GM18505 (cell line): ENCODE data around the gene ZNF230.

ENCODE experiments used
- ATAC-seq: cut with Tn5 transposase; IDR thresholded peaks from one replicate; pipeline ENCODE4 v1.9.1; 2021; ENCODE audit not compliant: unreplicated experiment
- POLR2A ChIP-seq: IDR thresholded peaks from 4 replicates; pipeline ENCODE4 v1.6.1; 2011; ENCODE audit warnings: borderline replicate concordance; ENCODE audit not compliant: insufficient read depth, insufficient read length; ENCODE audit errors: extremely low read depth

Gene ZNF230

GRCh38 chr19:44002566-44003460, at the start of gene ZNF230:
ZNF230 (plus strand) TSS chr19:44002957; CDS start chr19:44007079, 4,122 bp downstream.
- TF ChIP-seq POLR2A, result peak; percentile 78

GRCh38 chr19:43956827-43957226, 45.9 kb upstream of the ZNF230 start:
- no peak for ATAC-seq
- no peak for TF ChIP-seq POLR2A

More at GRCh38 chr19:44002566-44003460, at the start of gene ZNF230:
- ATAC-seq, result peak; percentile 91

GRCh38 chr19:43957891-43958290, 44.9 kb upstream of the ZNF230 start:
- ATAC-seq, result no peak
- no peak for TF ChIP-seq POLR2A

- TF ChIP-seq POLR2A, result no peak
- no peak for ATAC-seq
These were observed 42.3 kb upstream of the ZNF230 start for GRCh38 chr19:43960411-43960810.

- TF ChIP-seq POLR2A, result no peak
- ATAC-seq, result no peak
These were observed 36.6 kb upstream of the ZNF230 start for GRCh38 chr19:43966079-43966694.

- no peak for ATAC-seq
These were observed 26.0 kb upstream of the ZNF230 start for GRCh38 chr19:43976732-43977131.

GRCh38 chr19:43983544-43983911, 19.2 kb upstream of the ZNF230 start:
- no peak for ATAC-seq
- no peak for TF ChIP-seq POLR2A

More at GRCh38 chr19:43976732-43977131, 26.0 kb upstream of the ZNF230 start:
- no peak for TF ChIP-seq POLR2A

- ATAC-seq, result peak; percentile 83
- peak; percentile 40 for TF ChIP-seq POLR2A
These were observed 18.7 kb upstream of the ZNF230 start, which contains the start of gene ZNF155 for GRCh38 chr19:43983912-43984686. ZNF155 (plus strand) TSS chr19:43984188; CDS start chr19:43988544, 4,356 bp downstream.

GRCh38 chr19:43984687-43985000, 18.1 kb upstream of the ZNF230 start:
- TF ChIP-seq POLR2A, result no peak
- ATAC-seq, result no peak

- no peak for TF ChIP-seq POLR2A
- no peak for ATAC-seq
These were observed 5.0 kb upstream of the ZNF230 start for GRCh38 chr19:43997631-43998290.

GRCh38 chr19:44002212-44002565, 568 bp upstream of the ZNF230 start:
- no peak for TF ChIP-seq POLR2A
- ATAC-seq, result no peak

GRCh38 chr19:44003461-44004009, 778 bp downstream of the ZNF230 start:
- ATAC-seq, result no peak
- no peak for TF ChIP-seq POLR2A

GRCh38 chr19:44005973-44006372, 3.2 kb downstream of the ZNF230 start:
- no peak for ATAC-seq

More at GRCh38 chr19:44005973-44006372, 3.2 kb downstream of the ZNF230 start:
- no peak for TF ChIP-seq POLR2A
